Thoracic aorta (tissue), 2 donors: ENCODE data around the gene TMEM108. TPM values are rescaled to one million over a fixed set of nuclear protein-coding genes. Genes with fewer than 3 reads are reported as not detected.

ENCODE experiments used
- ATAC-seq: fragments of 150-250 bp; one replicate; pipeline ENCODE4 v1.8.0; 2017; ENCODE audit warnings: low read depth; ENCODE audit not compliant: insufficient number of reproducible peaks, low FRiP score
- DNase-seq: peaks from one replicate; pipeline ENCODE4 v3.0.0-alpha.2; 2020; ENCODE audit warnings: low spot score
- H3K27ac ChIP-seq, 2 donors: fragments of 200-600 bp; sonication (generic); 1 replicate in 1 of 2; 2 replicates in 1 of 2; pipeline ENCODE4 v1.5.1; 2016; ENCODE audit warnings: mild to moderate bottlenecking in 2 of 2, moderate library complexity in 2 of 2
- H3K27me3 ChIP-seq: fragments of 200-600 bp; sonication (generic); replicated peaks from 2 replicates; pipeline ENCODE4 v1.6.0; 2016; ENCODE audit warnings: mild to moderate bottlenecking; ENCODE audit not compliant: insufficient read depth
- H3K36me3 ChIP-seq: fragments of 200-600 bp; sonication (generic); one replicate; pipeline ENCODE4 v1.5.1; 2016
- H3K4me1 ChIP-seq, 2 donors: fragments of 200-600 bp; sonication (generic); 1 replicate in 1 of 2; 2 replicates in 1 of 2; pipeline versions ENCODE4 v1.5.1 to v1.6.0; 2016; ENCODE audit warnings: low read depth in 2 of 2, mild to moderate bottlenecking in 1 of 2; ENCODE audit not compliant: control insufficient read depth in 1 of 2
- H3K4me3 ChIP-seq: fragments of 200-600 bp; sonication (generic); 2 replicates; pipeline ENCODE4 v1.5.1; 2016; ENCODE audit warnings: mild to moderate bottlenecking
- H3K9me3 ChIP-seq: fragments of 200-600 bp; sonication (generic); 2 replicates; pipeline ENCODE4 v1.5.1; 2016
- CTCF ChIP-seq: fragments of 200-600 bp; sonication (generic); IDR thresholded peaks from one replicate; pipeline ENCODE4 v1.5.1; 2019; ENCODE audit warnings: antibody characterized with exemption
- total RNA-seq, 2 donors: library from RNA; depleted of rRNA; stranded (reverse); fragments of >200 nt; gene quantifications; one replicate each; pipeline versions ENCODE4 v1.1.0 to v1.2.3, GENCODE V29; 2016

Gene TMEM108
- total RNA-seq, 2 donors from 2014 or later = 0.28 to 0.41 TPM

- H3K27me3 ChIP-seq = no peaks in the 10 kb centered on the region
- no peak for TF ChIP-seq CTCF
- no peak for ATAC-seq
- no peaks in the 10 kb centered on the region for H3K4me1 ChIP-seq
- no peak overlapping the region for H3K27ac ChIP-seq
- H3K36me3 ChIP-seq = no peaks in the 10 kb centered on the region
- DNase-seq = no peak
- no peaks in the 10 kb centered on the region for H3K9me3 ChIP-seq
- no peak overlapping the region for H3K4me3 ChIP-seq
Measured at GRCh38 chr3:133271539-133271938, 233.3 kb downstream of the TMEM108 start.

- Histone ChIP-seq H3K36me3 (no peaks in the 10 kb centered on the region), H3K27me3 (no peaks in the 10 kb centered on the region), H3K9me3 (no peaks in the 10 kb centered on the region), H3K4me1 (no peaks in the 10 kb centered on the region), H3K27ac (no peak overlapping the region), H3K4me3 (no peak overlapping the region)
- ATAC-seq (no peak), DNase-seq (no peak)
- no peak for TF ChIP-seq CTCF
Measured at GRCh38 chr3:133273346-133273745, 235.2 kb downstream of the TMEM108 start.

- DNase-seq (no peak), ATAC-seq (no peak)
- Histone ChIP-seq H3K4me3 (no peak overlapping the region), H3K4me1 (no peaks in the 10 kb centered on the region), H3K9me3 (no peaks in the 10 kb centered on the region), H3K27ac (no peak overlapping the region), H3K36me3 (no peaks in the 10 kb centered on the region), H3K27me3 (no peaks in the 10 kb centered on the region)
- no peak for TF ChIP-seq CTCF
Measured at GRCh38 chr3:133274477-133274876, 236.3 kb downstream of the TMEM108 start.

GRCh38 chr3:133276594-133276993, 238.4 kb downstream of the TMEM108 start:
- no peak overlapping the region for H3K4me3 ChIP-seq
- DNase-seq = no peak
- no peak for TF ChIP-seq CTCF

GRCh38 chr3:133277813-133278212, 239.6 kb downstream of the TMEM108 start:
- no peaks in the 10 kb centered on the region for H3K27me3 ChIP-seq
- ATAC-seq = no peak
- H3K27ac ChIP-seq = no peak overlapping the region
- no peak for DNase-seq
- H3K9me3 ChIP-seq = no peaks in the 10 kb centered on the region
- TF ChIP-seq CTCF = no peak
- H3K4me3 ChIP-seq = no peak overlapping the region
- H3K36me3 ChIP-seq = no peaks in the 10 kb centered on the region
- H3K4me1 ChIP-seq = no peaks in the 10 kb centered on the region

More at GRCh38 chr3:133276594-133276993, 238.4 kb downstream of the TMEM108 start:
- H3K27ac ChIP-seq = no peak overlapping the region
- no peaks in the 10 kb centered on the region for H3K4me1 ChIP-seq
- no peaks in the 10 kb centered on the region for H3K27me3 ChIP-seq
- no peaks in the 10 kb centered on the region for H3K9me3 ChIP-seq
- no peak for ATAC-seq
- H3K36me3 ChIP-seq = no peaks in the 10 kb centered on the region
